Muscle of leg (tissue), 11 donors: Measurements from ENCODE around the gene DNAH1. TPM values are rescaled to one million over a fixed set of nuclear protein-coding genes. Genes with fewer than 3 reads are reported as not detected.
A peak's percentile ranks its signal among the peaks of the same experiment; 100 is the strongest.

Source experiments
- DNase-seq: peaks from one replicate; pipeline ENCODE4 v3.0.0; 2013
- H3K27ac ChIP-seq: one replicate; pipeline ENCODE4 v1.5.1; 2013; ENCODE audit warnings: mild to moderate bottlenecking, low read length, control low read depth
- H3K27me3 ChIP-seq: one replicate; pipeline ENCODE4 v1.6.1; 2013; ENCODE audit warnings: low read length; ENCODE audit not compliant: control insufficient read depth, insufficient read depth
- H3K36me3 ChIP-seq: one replicate; pipeline ENCODE4 v1.6.1; 2013; ENCODE audit warnings: low read length; ENCODE audit not compliant: control insufficient read depth, insufficient read depth
- H3K4me1 ChIP-seq: one replicate; pipeline ENCODE4 v1.6.1; 2013; ENCODE audit warnings: low read length; ENCODE audit not compliant: control insufficient read depth, insufficient read depth
- H3K4me3 ChIP-seq: one replicate; pipeline ENCODE4 v1.5.1; 2013; ENCODE audit warnings: low read length, control low read depth
- H3K9me3 ChIP-seq: replicated peaks from 2 replicates; pipeline ENCODE4 v1.6.1; 2013; ENCODE audit warnings: low read depth, low read length; ENCODE audit not compliant: control insufficient read depth
- WGBS: methylation state at CpG from one replicate; pipeline ENCODE4 v1.1.5; 2013; ENCODE audit warnings: missing lambda C conversion rate; ENCODE audit not compliant: insufficient coverage; 5-methylcytosine and 5-hydroxymethylcytosine counted together
- polyA plus RNA-seq, 8 donors: library from polyadenylated mRNA; unstranded; fragments of 120-200 nt; gene quantifications; one replicate each; pipeline versions ENCODE4 v1.2.1 to v1.2.3, GENCODE V29; 2013; ENCODE audit warnings: inconsistent platforms in 1 of 8, low replicate concordance in 1 of 8; ENCODE audit not compliant: insufficient read length in 8 of 8, insufficient read depth in 1 of 8
- total RNA-seq: library from RNA; stranded (reverse); fragments of 120-200 nt; gene quantifications from one replicate; pipeline ENCODE4 v1.2.4, GENCODE V29; 2013

The DNAH1 gene
- total and polyA plus RNA-seq, 9 donors: 3.2 to 6.0 (median 4.4) TPM

GRCh38 chr3:52311576-52312119, 4.5 kb upstream of the DNAH1 start:
- no peaks in the 10 kb centered on the region for H3K36me3 ChIP-seq
- H3K9me3 ChIP-seq: no peaks in the 10 kb centered on the region
- no peak overlapping the region for H3K4me3 ChIP-seq
- H3K4me1 ChIP-seq: peaks cover 26% of the 10 kb centered on the region
- no peak overlapping the region for H3K27ac ChIP-seq
- no peaks in the 10 kb centered on the region for H3K27me3 ChIP-seq
- no peak for DNase-seq
- WGBS: 39% methylated on average over 6 of the region's 9 CpGs

- no peaks in the 10 kb centered on the region for H3K9me3 ChIP-seq
- WGBS: 100% methylated on average over 1 of the region's 2 CpGs
- DNase-seq: no peak
Observed at GRCh38 chr3:52313188-52313773, 2.8 kb upstream of the DNAH1 start.

GRCh38 chr3:52313774-52314188, 2.3 kb upstream of the DNAH1 start:
- peaks cover 10% of the 10 kb centered on the region for H3K27me3 ChIP-seq
- H3K4me1 ChIP-seq: peaks cover 37% of the 10 kb centered on the region
- WGBS: 43% methylated on average over 1 of the region's 4 CpGs
- H3K36me3 ChIP-seq: no peaks in the 10 kb centered on the region
- DNase-seq: peak; percentile 49
- peak overlapping the region; percentile 13 for H3K27ac ChIP-seq
- H3K9me3 ChIP-seq: no peaks in the 10 kb centered on the region
- no peak overlapping the region for H3K4me3 ChIP-seq

More at GRCh38 chr3:52313188-52313773, 2.8 kb upstream of the DNAH1 start:
- Histone ChIP-seq H3K4me1 (peaks cover 32% of the 10 kb centered on the region), H3K27me3 (peaks cover 7% of the 10 kb centered on the region), H3K4me3 (no peak overlapping the region), H3K27ac (no peak overlapping the region), H3K36me3 (no peaks in the 10 kb centered on the region)

- Histone ChIP-seq H3K36me3 (no peaks in the 10 kb centered on the region), H3K27ac (no peak overlapping the region), H3K4me3 (no peak overlapping the region), H3K27me3 (peaks cover 11% of the 10 kb centered on the region), H3K9me3 (no peaks in the 10 kb centered on the region), H3K4me1 (peaks cover 38% of the 10 kb centered on the region)
- no peak for DNase-seq
- 80% methylated on average over 2 of the region's 3 CpGs for WGBS
Observed at GRCh38 chr3:52314489-52314888, 1.6 kb upstream of the DNAH1 start.

- Histone ChIP-seq H3K9me3 (no peaks in the 10 kb centered on the region), H3K4me3 (no peak overlapping the region), H3K27ac (no peak overlapping the region), H3K36me3 (no peaks in the 10 kb centered on the region), H3K4me1 (peaks cover 38% of the 10 kb centered on the region), H3K27me3 (peaks cover 11% of the 10 kb centered on the region)
- WGBS: 73% methylated on average over 2 of the region's 6 CpGs
- DNase-seq: no peak
Observed at GRCh38 chr3:52315006-52315405, 1.1 kb upstream of the DNAH1 start.

- Histone ChIP-seq H3K9me3 (no peaks in the 10 kb centered on the region), H3K27me3 (peaks cover 11% of the 10 kb centered on the region), H3K36me3 (no peaks in the 10 kb centered on the region), H3K4me1 (peaks cover 24% of the 10 kb centered on the region), H3K4me3 (peak overlapping the region; percentile 38), H3K27ac (no peak overlapping the region)
- WGBS: 7% methylated on average over 36 of the region's 45 CpGs
- DNase-seq: peak; percentile 57
Observed at GRCh38 chr3:52317208-52318000, 1.3 kb downstream of the DNAH1 start.

GRCh38 chr3:52318186-52318816, 2.2 kb downstream of the DNAH1 start:
- Histone ChIP-seq H3K9me3 (no peaks in the 10 kb centered on the region), H3K27ac (no peak overlapping the region), H3K4me1 (peaks cover 24% of the 10 kb centered on the region), H3K36me3 (no peaks in the 10 kb centered on the region), H3K27me3 (peaks cover 11% of the 10 kb centered on the region), H3K4me3 (no peak overlapping the region)
- WGBS: 52% methylated on average over 14 of the region's 14 CpGs
- peak; percentile 73 for DNase-seq

GRCh38 chr3:52319921-52320595, 3.9 kb downstream of the DNAH1 start:
- Histone ChIP-seq H3K4me1 (peaks cover 18% of the 10 kb centered on the region), H3K27me3 (peaks cover 11% of the 10 kb centered on the region), H3K36me3 (no peaks in the 10 kb centered on the region), H3K9me3 (no peaks in the 10 kb centered on the region), H3K27ac (no peak overlapping the region), H3K4me3 (no peak overlapping the region)
- 60% methylated on average over 7 of the region's 10 CpGs for WGBS
- no peak for DNase-seq

- Histone ChIP-seq H3K4me1 (peaks cover 18% of the 10 kb centered on the region), H3K4me3 (no peak overlapping the region), H3K27me3 (peaks cover 11% of the 10 kb centered on the region), H3K27ac (no peak overlapping the region), H3K9me3 (no peaks in the 10 kb centered on the region), H3K36me3 (no peaks in the 10 kb centered on the region)
- WGBS: 42% methylated on average over 3 of the region's 5 CpGs
- no peak for DNase-seq
Observed at GRCh38 chr3:52321481-52321880, 5.4 kb downstream of the DNAH1 start.
